Non-pigmented ciliary epithelial cell (primary cell): ENCODE results near the gene CCR4.
"Not testable (repeated sequence)": the region's sequence is repeated elsewhere in the genome, so short reads cannot be mapped to it uniquely, and the experiment has no call there.

ENCODE experiments used
- DNase-seq: peaks from one replicate; pipeline ENCODE4 v3.0.0-alpha.2; 2010; ENCODE audit warnings: low read depth

The CCR4 gene

DNA sequence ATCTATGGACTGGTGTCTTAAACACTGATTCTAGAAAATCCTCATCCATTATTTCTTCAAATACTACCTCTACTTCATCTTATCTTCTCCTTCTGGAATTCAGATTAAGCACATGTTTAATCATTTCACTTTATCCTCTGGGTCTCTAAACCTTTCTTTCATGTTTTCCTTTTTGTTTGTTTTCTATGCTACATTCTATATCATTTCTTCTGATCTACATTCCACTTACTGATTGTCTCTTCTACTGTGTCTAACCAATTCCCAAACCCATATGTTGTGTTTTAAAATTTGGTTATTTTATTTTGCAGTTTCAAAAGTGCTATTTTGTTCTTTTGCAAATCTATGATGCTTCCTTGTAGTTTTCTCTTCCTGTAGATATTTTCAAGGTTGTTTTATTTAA is 31.7 kb downstream of the CCR4 start:
- DNase-seq: no peak

DNA sequence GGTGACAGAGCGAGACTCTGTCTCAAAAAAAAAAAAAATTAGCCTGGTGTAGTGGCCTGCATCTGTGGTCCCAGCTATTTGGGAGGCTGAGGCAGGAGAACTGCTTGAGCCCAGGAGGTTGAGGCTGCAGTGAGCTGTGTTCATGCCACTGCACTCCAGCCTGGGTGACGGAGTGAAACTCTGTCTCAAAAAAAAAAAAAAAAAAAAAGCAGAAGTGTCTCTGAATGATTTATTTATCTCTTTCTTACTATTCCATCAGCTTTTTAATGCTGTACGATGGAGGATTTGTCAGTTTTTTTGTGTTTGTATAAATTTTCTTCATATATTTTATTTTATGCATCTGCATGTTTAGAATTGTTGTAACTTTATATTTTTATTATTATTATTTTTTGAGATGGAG is 33.5 kb downstream of the CCR4 start:
- not testable (repeated sequence) for DNase-seq

DNA sequence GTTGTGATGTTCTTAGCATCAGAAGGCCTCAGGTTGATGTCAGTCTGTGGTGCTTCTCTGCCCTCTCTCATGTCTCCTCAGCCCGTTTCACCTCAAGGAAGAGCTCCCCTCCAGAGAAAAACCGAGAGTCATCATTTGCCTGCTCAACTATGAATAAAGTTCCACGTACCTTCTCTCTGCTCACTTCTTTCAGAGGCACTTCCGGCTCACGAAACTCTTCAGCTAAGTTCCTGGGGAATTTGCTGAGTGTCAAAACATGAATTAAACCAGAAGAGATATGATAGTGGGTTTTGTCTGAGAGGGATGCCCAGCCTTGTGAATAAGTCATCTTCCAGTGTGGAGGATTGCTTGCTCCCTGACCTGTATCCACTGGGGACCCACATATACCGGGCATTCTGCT is 37.7 kb downstream of the CCR4 start:
- no peak for DNase-seq

DNA sequence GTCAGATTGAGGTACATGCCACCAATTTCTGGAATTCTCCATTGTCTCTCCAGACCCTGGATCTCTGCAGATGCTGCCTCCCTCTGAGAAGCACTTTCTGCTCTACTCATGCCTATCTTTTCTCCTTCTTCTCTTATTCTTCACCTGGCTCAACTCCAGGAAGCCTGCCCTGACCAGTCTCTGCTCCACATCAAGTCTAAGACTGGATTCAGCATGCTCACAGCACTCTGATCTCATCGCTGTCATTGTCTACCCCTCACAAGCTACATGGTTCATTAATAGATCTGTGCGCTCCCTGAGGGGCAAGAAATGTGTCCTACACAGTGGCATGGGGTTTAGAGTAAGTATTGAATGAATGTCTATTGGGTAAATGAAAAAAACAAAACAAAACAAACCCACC is 38.7 kb downstream of the CCR4 start:
- DNase-seq: no peak

DNA sequence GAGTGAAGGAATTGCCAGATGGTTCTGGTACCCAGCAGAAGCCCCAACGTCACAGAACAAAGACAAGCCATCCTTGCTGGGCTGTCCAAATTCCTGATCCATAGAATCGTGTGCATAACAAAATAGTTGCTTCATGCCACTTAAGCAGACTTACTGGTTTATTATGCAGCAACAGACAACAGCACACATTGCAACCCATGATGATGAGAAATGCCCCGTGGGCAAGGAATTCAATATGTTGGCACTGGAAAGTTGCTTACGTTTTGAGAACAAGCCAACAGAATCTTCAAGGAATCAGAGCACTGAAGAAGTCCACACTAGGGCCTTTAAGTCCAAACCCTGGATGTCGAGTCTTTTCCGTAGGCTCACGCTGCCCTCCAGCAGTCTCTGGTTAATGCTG is 40.3 kb downstream of the CCR4 start:
- no peak for DNase-seq

GRCh38 chr3:32992310-32992686 is 40.9 kb downstream of the CCR4 start:
- no peak for DNase-seq

DNA sequence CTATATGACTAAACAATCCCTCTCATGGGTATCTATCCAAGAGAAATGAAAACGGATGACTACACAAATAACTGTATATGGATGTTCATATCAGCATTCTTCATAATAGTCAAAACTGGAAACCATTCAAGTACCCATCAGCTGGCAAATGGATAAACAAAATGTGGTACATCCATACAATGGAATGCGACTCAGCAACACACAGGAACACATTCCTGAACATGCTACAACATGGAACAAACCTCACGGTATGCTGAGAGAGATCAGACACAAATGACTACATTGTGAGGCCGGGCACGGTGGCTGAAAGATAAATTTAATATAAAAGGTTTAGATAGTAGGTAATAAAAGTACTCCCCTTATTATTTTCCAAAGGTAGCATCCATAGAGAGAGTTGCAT is 42.6 kb downstream of the CCR4 start:
- DNase-seq: no peak

- no peak for DNase-seq
Observed at GRCh38 chr3:32995098-32995497, 43.7 kb downstream of the CCR4 start.

- no peak for DNase-seq
Observed at GRCh38 chr3:32996048-32996754, 44.8 kb downstream of the CCR4 start.

GRCh38 chr3:32996755-32997091 is 45.3 kb downstream of the CCR4 start:
- no peak for DNase-seq

DNA sequence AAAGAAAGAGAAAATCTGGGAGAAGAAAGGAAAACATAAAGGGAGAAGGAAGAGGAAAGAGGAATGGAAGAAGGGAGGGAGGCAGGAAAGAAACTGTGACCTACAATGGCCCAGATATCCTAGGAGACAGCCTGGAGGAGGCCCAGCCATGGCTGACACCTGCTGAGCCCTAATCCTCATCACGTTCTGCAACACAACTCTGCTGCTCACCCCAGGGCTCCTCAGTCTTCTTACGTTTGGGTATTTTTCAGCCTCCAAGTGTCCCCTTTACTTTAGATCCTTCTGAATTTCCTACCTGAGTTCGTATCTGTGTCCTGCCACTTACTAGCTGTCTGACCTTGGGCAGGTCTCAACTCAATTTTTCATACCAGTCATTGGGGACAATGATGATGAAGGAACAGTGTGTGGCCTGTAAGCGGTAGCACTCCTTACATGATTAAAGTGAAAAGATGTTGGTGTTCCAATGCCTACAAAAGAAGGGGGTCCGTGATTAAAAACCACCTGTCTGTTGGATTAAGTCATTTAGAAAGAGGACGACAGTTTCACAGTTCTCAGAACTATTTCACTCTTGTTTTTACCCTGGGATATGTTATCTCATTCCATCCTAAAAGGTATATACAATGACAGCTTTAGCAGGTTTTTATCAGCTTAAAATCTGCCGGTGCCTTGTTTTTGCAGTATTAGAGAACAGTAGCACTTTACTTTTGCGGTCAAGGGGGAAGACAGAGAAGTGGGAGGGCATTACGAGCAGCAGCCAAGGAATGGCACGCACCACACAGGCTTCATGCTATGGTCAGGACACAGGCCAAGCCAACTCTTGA is 47.4 kb downstream of the CCR4 start:
- DNase-seq: no peak

GRCh38 chr3:33000691-33001385 is 49.4 kb downstream of the CCR4 start:
- no peak for DNase-seq

GRCh38 chr3:33001889-33002288 is 50.4 kb downstream of the CCR4 start:
- DNase-seq: no peak

DNA sequence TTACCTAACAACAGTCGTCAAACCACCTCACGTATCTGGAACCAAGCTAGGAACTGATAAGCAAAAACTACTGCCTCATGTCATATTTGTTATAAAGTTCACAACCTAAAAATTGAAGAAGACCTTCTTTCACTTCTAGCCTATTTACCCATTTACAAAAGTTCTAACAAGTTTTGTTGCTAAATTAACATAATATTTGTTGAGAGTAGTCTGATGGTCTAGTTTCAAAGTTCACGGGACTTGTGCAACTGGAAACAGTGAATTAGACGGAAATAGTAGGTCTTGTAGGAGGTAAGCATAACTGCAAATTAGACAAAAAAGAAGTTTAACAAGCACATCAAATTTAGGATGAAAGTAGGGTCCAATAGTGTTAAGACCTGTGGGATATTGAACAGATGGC is 51.9 kb downstream of the CCR4 start:
- no peak for DNase-seq

- no peak for DNase-seq
Observed at GRCh38 chr3:33004205-33004604, 52.8 kb downstream of the CCR4 start.

DNA sequence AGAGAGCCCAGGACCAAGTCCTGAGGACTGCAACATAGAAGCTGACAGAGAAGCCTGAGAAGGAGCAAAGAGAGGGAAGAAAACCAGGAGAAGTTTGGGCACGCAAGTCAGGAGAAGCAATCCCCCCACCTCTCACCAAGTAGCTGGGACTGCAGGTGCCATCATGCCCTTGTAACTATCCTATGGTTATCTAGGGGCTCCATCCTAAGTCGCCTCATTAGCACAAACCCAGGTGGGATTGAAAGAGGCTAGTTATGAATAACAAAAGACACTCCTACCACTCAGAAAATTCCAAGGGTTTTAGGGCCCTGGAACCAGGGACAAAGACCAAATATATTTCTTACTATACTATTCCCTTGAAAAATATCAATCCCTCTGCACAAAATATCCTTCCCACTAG is 53.5 kb downstream of the CCR4 start:
- DNase-seq: no peak
